ENCODE data around the gene ABCC4.

ABCC4 gene

DNA sequence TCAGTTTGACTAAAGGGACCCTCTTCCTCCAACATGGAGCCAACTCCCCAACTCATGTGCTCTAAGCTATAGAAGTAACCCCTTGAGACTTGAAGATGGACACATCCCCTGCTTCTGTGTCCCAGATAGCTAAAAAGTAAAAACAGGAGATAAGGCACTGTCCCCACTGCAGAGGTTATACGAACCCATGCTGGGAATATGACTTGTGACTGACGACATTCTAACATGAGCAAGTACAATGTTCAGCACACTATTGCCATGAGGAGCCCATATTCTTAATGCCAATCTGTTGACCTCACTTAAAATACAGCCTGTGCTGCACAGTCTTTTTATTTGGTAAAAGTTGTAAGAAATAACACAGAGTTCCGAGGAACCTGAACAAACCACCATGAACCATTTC, 71.4 kb downstream of the ABCC4 start:
- H3K4me3 ChIP-seq (ENCODE audit: low read depth, low read length): no peak overlapping the region
- TF ChIP-seq, protein P1, sequence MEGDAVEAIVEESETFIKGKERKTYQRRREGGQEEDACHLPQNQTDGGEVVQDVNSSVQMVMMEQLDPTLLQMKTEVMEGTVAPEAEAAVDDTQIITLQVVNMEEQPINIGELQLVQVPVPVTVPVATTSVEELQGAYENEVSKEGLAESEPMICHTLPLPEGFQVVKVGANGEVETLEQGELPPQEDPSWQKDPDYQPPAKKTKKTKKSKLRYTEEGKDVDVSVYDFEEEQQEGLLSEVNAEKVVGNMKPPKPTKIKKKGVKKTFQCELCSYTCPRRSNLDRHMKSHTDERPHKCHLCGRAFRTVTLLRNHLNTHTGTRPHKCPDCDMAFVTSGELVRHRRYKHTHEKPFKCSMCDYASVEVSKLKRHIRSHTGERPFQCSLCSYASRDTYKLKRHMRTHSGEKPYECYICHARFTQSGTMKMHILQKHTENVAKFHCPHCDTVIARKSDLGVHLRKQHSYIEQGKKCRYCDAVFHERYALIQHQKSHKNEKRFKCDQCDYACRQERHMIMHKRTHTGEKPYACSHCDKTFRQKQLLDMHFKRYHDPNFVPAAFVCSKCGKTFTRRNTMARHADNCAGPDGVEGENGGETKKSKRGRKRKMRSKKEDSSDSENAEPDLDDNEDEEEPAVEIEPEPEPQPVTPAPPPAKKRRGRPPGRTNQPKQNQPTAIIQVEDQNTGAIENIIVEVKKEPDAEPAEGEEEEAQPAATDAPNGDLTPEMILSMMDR (IDR thresholded peaks at IDR 0.05; ENCODE audit: low read depth, low read length): no peak

DNA sequence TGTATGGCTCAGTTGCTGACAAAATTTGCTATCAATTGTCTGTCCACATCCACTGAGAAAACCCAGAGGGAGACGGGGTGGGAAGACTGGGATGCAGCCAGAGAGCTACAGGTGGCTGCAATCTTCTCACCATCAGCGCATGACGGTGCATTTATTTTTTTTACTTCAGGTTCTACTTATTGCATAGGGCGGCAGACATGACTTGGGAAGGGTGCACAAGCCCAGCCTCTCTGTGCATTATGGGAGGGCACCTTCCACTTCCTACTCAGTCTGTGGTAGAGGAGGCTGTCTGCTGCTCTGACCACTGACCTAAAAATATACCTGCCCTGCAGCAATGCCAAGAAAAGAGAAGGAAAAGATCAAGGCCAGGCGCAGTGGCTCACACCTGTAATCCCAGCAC, 73.1 kb downstream of the ABCC4 start:
- no peak overlapping the region for H3K4me3 ChIP-seq (ENCODE audit: low read depth, low read length)
- TF ChIP-seq, protein P1 (IDR thresholded peaks at IDR 0.05; ENCODE audit: low read depth, low read length): no peak

DNA sequence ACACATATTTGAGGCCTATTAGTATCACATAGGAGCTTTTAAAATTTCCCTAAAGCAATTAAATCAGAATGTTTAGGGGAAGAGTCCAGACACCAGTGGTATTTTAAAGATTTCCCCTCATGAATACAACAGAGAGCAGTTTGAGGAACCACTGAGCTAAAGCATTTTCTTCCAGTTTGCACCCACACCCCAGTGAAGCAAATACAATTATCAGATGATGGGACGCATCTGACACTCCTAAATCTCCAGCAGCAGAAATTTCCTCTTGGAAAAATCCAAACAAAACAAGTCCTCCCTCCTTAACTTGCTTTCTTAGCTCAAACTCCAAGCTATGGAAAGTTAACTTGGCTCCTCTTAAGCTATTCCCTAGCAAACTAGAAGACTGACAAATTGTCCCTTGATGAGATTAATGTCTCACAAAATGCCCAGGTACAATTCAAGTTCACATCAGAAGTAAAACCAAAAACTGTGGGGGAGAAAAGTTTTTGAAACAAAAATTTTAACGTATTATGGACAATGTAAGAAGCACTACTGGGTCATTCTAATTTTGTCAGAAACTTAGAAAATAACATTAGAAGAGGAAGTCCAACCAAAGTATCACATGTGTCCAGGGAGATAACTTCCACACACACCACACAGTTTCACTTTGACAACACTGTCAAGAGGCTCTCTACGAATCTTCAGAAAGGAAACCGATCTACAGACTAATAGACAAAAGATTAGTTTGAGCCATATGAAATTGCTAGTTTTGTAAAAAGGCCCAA, 74.1 kb downstream of the ABCC4 start:
- H3K4me3 ChIP-seq (ENCODE audit: low read depth, low read length): no peak overlapping the region

DNA sequence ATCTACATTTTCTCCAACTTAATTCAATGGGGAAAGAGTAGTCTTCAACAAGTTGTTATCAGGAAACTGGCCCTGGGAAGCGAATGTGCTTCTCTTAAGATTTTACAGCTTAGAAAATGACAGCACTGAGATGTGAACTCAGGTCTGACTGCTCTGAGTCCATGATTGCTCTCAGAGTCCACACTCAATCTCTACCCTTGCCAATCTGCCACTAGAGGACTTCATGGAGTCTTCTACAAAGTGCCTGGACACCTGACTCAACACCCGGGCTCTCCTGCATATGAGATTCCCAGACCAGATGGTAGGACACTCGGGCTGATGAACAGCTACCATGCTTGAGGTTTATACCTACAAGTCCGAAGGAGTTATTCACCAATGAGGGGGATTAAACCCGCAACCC, 74.8 kb downstream of the ABCC4 start:
- TF ChIP-seq, protein P1 (IDR thresholded peaks at IDR 0.05; ENCODE audit: low read depth, low read length): no peak
- H3K4me3 ChIP-seq (ENCODE audit: low read depth, low read length): no peak overlapping the region

More for the DNA sequence above, 74.1 kb downstream of the ABCC4 start:
- TF ChIP-seq, protein P1 (IDR thresholded peaks at IDR 0.05; ENCODE audit: low read depth, low read length): no peak

DNA sequence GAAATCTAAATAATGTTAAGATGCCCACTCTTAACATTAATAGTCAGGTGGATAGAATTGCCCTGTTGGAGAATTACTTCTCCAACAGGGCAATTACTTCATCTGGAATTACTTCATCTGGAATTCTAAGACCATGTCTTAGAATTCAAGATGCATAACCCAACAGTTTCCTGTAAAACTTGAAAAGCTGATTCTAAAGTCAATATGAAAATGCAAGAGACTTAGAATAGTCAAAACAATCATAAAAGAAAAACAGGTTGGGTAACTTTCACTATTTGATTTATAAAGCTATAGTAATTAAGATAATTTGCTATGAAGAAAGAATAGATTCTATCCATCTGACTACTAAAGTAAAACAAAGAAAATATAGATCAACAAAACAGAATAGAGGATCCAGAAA, 75.2 kb downstream of the ABCC4 start:
- H3K4me3 ChIP-seq (ENCODE audit: low read depth, low read length): no peak overlapping the region
- TF ChIP-seq, protein P1 (IDR thresholded peaks at IDR 0.05; ENCODE audit: low read depth, low read length): no peak

DNA sequence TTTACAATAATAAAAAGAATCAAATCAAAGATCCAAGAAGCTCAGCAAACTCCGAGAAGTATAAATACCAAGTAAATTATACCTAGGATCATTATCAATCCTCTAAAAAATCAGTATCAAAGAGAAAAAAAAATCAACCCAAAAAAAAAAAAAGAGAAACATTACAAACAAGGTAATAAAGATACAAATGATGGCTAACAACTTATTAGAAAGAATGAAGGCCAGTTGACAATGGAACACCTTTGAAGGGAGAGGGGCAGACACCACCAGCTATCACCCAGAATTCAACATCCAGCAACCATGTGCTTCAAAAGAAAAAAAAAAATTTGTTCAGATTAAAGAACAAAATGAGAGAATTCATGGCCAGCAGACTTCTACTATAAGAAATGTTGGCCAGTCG, 77.2 kb downstream of the ABCC4 start:
- H3K4me3 ChIP-seq (ENCODE audit: low read depth, low read length): no peak overlapping the region
- TF ChIP-seq, protein P1 (IDR thresholded peaks at IDR 0.05; ENCODE audit: low read depth, low read length): no peak

DNA sequence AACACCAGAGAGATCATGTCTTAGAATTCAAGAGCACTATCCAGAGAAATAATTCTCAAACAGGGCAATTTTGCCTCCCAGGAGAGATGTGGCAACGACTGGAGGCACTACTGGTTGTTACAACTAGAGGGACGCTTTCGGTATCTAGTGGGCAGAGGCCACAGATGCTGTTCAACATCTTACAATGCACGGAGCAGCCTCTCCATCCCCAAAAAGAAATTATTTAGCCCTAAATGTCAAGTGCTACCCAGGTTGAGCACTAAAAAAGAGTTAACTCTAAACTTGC, 78.6 kb downstream of the ABCC4 start:
- TF ChIP-seq, protein P1 (IDR thresholded peaks at IDR 0.05; ENCODE audit: low read depth, low read length): no peak

More for the DNA sequence above, 78.6 kb downstream of the ABCC4 start:
- H3K4me3 ChIP-seq (ENCODE audit: low read depth, low read length): no peak overlapping the region
